Natural killer cell (primary cell): Measurements from ENCODE around the gene RHOG. TPM values are rescaled to one million over a fixed set of nuclear protein-coding genes. Genes with fewer than 3 reads are reported as not detected.

Source experiments
- ATAC-seq, 3 donors: fragments of 150-1000 bp in 2 of 3; fragments of 200-7000 bp in 1 of 3; cut with Tn5 transposase; 1 replicate in 1 of 3; 2 replicates in 2 of 3; pipeline ENCODE4 v1.10.0; 2021; ENCODE audit warnings: mild to moderate bottlenecking in 2 of 3, moderate library complexity in 2 of 3
- DNase-seq, 2 donors: peaks; one replicate each; pipeline versions ENCODE4 v3.0.0 to v3.0.0-alpha.2; 2013 to 2021; ENCODE audit warnings: mixed read lengths in 1 of 2
- H3K27ac ChIP-seq: one replicate; pipeline ENCODE4 v1.5.1; 2013; ENCODE audit warnings: mild to moderate bottlenecking, low read length
- H3K27me3 ChIP-seq: one replicate; pipeline ENCODE4 v1.6.1; 2013; ENCODE audit warnings: low read length; ENCODE audit not compliant: control insufficient read depth, insufficient read depth
- H3K36me3 ChIP-seq: one replicate; pipeline ENCODE4 v1.6.1; 2013; ENCODE audit warnings: low read length; ENCODE audit not compliant: control insufficient read depth, insufficient read depth
- H3K4me1 ChIP-seq: one replicate; pipeline ENCODE4 v1.6.1; 2013; ENCODE audit warnings: low read length; ENCODE audit not compliant: control insufficient read depth, insufficient read depth
- H3K4me3 ChIP-seq: one replicate; pipeline ENCODE4 v1.5.1; 2013; ENCODE audit warnings: low read length
- H3K9me3 ChIP-seq: one replicate; pipeline ENCODE4 v1.6.1; 2013; ENCODE audit warnings: low read length; ENCODE audit not compliant: control insufficient read depth, insufficient read depth
- H3K27ac Mint-ChIP-seq, 2 donors: one replicate each; pipeline ENCODE4 v1.8.0; 2022; ENCODE audit warnings: mild to moderate bottlenecking in 2 of 2, mixed read lengths in 2 of 2, moderate library complexity in 1 of 2
- H3K27me3 Mint-ChIP-seq, 2 donors: one replicate each; pipeline ENCODE4 v1.8.0; 2022; ENCODE audit warnings: low read depth in 2 of 2, mixed read lengths in 2 of 2
- H3K36me3 Mint-ChIP-seq: one replicate; pipeline ENCODE4 v1.8.0; 2022; ENCODE audit warnings: mixed read lengths
- H3K4me1 Mint-ChIP-seq, 2 donors: one replicate each; pipeline ENCODE4 v1.8.0; 2022; ENCODE audit warnings: mixed read lengths in 2 of 2
- H3K4me3 Mint-ChIP-seq: one replicate; pipeline ENCODE4 v1.8.0; 2022; ENCODE audit warnings: mild to moderate bottlenecking, moderate library complexity, mixed read lengths
- H3K9me3 Mint-ChIP-seq, 2 donors: one replicate each; pipeline ENCODE4 v1.8.0; 2022; ENCODE audit warnings: mixed read lengths in 2 of 2
- WGBS: methylation state at CpG from one replicate; pipeline ENCODE4 v1.1.7; 2013; ENCODE audit warnings: missing lambda C conversion rate; ENCODE audit not compliant: insufficient coverage; 5-methylcytosine and 5-hydroxymethylcytosine counted together
- intact Hi-C: fragments of 100-400 bp; cut with micrococcal nuclease; formaldehyde crosslinking; loops from one replicate; pipeline ENCODE4 v1.14.2; 2022
- total RNA-seq, 4 donors: library from RNA; stranded (reverse); fragments of 120-200 nt in 1 of 4; gene quantifications; one replicate each; pipeline versions ENCODE4 v1.2.3 to v1.2.4, GENCODE V29; 2013 to 2022
- TF ChIP-seq, protein P1 (sequence below): fragments of 200-600 bp; IDR thresholded peaks from one replicate; pipeline ENCODE4 v1.8.0; 2022; ENCODE audit warnings: antibody characterized with exemption

The RHOG gene
- total RNA-seq, 3 donors from 2014 or later (not counting 1 experiment from before 2014, with no cell fraction given): 114 to 145 (median 137) TPM

DNA sequence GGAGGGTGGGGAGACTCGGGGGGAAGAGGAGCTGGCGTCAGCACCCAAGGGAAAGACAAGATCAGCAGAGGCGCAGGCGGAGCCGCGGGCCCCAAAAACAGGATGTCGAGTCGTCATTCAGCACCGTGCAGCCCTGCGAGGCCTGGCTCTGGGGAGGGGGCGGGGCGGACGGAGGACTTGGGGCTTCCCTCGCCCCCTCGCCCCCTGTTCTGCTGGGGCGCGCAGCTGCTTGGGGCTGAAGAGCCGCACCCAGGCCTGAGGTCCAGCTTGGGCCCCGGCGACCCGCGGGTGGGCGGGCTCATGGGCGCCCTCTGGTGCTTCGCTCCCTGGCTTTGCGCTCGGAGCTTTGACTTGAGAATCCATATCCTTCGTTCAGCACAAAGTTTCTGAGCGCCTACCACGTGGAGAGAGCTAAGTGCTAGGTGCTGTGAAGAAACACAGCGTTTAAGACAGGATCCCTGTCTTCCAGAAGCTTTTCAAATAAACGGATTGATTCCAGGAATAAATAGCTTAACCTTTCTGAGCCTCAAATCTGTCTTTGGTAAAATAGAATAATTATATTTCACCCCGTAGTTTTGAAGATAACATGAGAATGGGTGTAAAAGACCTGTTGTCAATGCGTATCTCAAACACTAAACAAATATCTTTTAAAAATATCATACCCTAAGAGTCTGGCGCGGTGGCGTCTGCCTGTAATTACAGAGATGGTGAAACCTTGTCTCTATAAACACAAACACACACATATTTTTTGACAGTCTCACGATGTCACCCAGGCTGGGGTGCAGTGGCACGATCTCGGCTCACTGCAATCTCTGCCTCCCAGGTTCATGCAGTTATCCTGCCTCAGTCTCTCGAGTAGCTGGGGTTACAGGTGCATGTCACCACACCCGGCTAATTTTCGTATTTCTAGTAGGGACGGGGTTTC, 929 bp upstream of the RHOG start:
- no peaks in the 10 kb centered on the region for H3K9me3 Mint-ChIP-seq
- peak overlapping the region; percentile 97 for H3K27ac ChIP-seq
- TF ChIP-seq, protein P1, sequence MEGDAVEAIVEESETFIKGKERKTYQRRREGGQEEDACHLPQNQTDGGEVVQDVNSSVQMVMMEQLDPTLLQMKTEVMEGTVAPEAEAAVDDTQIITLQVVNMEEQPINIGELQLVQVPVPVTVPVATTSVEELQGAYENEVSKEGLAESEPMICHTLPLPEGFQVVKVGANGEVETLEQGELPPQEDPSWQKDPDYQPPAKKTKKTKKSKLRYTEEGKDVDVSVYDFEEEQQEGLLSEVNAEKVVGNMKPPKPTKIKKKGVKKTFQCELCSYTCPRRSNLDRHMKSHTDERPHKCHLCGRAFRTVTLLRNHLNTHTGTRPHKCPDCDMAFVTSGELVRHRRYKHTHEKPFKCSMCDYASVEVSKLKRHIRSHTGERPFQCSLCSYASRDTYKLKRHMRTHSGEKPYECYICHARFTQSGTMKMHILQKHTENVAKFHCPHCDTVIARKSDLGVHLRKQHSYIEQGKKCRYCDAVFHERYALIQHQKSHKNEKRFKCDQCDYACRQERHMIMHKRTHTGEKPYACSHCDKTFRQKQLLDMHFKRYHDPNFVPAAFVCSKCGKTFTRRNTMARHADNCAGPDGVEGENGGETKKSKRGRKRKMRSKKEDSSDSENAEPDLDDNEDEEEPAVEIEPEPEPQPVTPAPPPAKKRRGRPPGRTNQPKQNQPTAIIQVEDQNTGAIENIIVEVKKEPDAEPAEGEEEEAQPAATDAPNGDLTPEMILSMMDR: peak; percentile 77
- peak overlapping the region; percentile 90 to 95 for H3K27ac Mint-ChIP-seq
- peak overlapping the region; percentile 38 for H3K4me3 ChIP-seq
- peak; percentile 89 to 97 for DNase-seq
- intact Hi-C loops: loop anchor here (1.0 to 2.0 kb wide), 3 partner anchors 13 to 44 kb away; partner anchors contain the start of gene NUP98
- H3K4me1 ChIP-seq: peaks cover 43% of the 10 kb centered on the region
- H3K4me1 Mint-ChIP-seq: peaks cover 31 to 38% of the 10 kb centered on the region in 2 donors
- H3K9me3 ChIP-seq: no peaks in the 10 kb centered on the region
- no peaks in the 10 kb centered on the region for H3K27me3 ChIP-seq
- no peaks in the 10 kb centered on the region for H3K27me3 Mint-ChIP-seq
- H3K4me3 Mint-ChIP-seq: peak overlapping the region; percentile 90
- whole genome bisulfite sequencing: 19% methylated on average over 43 of the region's 44 CpGs
- no peaks in the 10 kb centered on the region for H3K36me3 Mint-ChIP-seq
- ATAC-seq: peak in 1 of 3 donors; percentile 86
- H3K36me3 ChIP-seq: no peaks in the 10 kb centered on the region

DNA sequence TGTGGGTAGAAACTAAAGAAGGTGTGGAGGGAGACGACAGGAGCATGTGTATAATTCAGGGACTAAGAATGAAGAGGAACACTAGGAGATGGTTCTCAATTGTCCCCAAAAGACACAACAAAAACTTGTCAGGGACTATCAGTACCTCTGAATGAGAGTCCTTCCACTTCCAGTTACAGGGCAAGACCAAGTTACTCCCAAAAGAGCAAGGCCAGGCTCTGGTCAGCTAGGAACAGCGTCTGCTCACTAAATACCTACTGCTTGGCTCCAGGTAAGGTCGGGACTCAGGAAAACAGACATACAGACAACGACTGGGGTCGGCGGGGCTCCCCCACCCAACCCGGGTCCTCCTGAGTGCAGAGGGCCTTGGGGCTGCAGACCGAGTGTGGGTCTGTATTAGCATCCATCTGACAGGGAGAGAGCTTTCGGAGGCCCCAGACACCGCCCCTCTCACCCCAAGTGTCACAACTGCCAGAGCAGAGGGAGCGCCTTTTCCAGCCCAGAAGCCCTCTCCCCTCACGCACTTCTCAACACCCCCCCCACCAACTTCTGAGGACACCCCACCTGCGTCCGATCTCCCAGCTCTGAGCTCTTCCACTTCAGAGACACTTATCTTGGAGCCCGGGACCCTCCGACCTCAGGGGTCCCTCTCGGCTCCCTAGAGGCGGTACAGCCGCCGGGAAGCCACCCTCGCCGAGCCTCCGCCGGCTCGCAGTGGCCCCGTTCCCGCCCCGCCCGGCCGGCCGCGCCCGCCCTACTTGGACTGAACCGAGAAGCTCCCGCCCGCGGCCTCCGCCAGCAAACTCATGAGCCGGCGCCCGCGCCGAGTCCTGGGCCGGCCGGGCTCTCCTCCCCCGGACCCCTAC, 522 bp downstream of the RHOG start:
- WGBS: under 1% methylated on average over 46 of the region's 46 CpGs
- Histone ChIP-seq H3K27ac (peak overlapping the region; percentile 84), H3K9me3 (no peaks in the 10 kb centered on the region), H3K27me3 (no peaks in the 10 kb centered on the region), H3K36me3 (no peaks in the 10 kb centered on the region), H3K4me1 (peaks cover 58% of the 10 kb centered on the region), H3K4me3 (peak overlapping the region; percentile 77)
- no peak for ATAC-seq
- intact Hi-C loops: loop anchor here (2.0 kb wide), 1 partner anchor 15 kb away; no protein-coding TSS in a partner anchor
- peak overlapping the region; percentile 90 to 95 for H3K27ac Mint-ChIP-seq
- no peaks in the 10 kb centered on the region for H3K27me3 Mint-ChIP-seq
- H3K9me3 Mint-ChIP-seq: no peaks in the 10 kb centered on the region
- TF ChIP-seq, protein P1: no peak
- H3K36me3 Mint-ChIP-seq: no peaks in the 10 kb centered on the region
- DNase-seq: peak; percentile 42 to 65
- peaks cover 38 to 51% of the 10 kb centered on the region in 2 donors for H3K4me1 Mint-ChIP-seq
- peak overlapping the region; percentile 90 for H3K4me3 Mint-ChIP-seq

DNA sequence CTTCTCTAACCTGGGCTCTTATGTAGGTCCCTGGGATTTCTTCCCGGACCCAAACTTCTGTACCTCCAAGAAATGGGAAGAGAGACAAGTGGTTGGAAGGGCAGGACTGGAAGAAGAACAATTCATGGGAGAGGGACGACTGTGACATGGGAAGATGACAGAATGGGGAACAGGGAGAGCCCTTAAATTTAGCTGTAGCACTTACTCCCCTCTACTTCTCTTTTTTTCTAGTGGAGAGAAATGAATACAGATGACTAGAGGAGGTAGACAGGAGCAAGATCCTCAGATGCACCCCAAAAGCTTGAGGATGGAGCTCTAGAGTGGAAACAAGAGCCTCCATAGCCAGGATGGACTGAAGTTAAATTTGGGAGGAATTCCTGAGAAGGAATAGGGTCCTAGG, 2.3 kb downstream of the RHOG start:
- no peaks in the 10 kb centered on the region for H3K36me3 Mint-ChIP-seq
- DNase-seq (no peak), ATAC-seq (no peak)
- peak overlapping the region; percentile 77 for H3K4me3 ChIP-seq
- peaks cover 56 to 69% of the 10 kb centered on the region in 2 donors for H3K4me1 Mint-ChIP-seq
- intact Hi-C loops: loop anchor here (5.0 kb wide), 2 partner anchors 51 to 109 kb away; no protein-coding TSS in a partner anchor
- WGBS: 60% methylated on average over 1 of the region's 2 CpGs
- H3K27me3 ChIP-seq: no peaks in the 10 kb centered on the region
- H3K9me3 Mint-ChIP-seq: no peaks in the 10 kb centered on the region
- H3K4me1 ChIP-seq: peaks cover 75% of the 10 kb centered on the region
- H3K4me3 Mint-ChIP-seq: peak overlapping the region; percentile 90
- peak overlapping the region; percentile 84 for H3K27ac ChIP-seq
- H3K27me3 Mint-ChIP-seq: no peaks in the 10 kb centered on the region
- peak overlapping the region; percentile 90 to 95 for H3K27ac Mint-ChIP-seq
- H3K9me3 ChIP-seq: no peaks in the 10 kb centered on the region
- TF ChIP-seq, protein P1: no peak
- H3K36me3 ChIP-seq: no peaks in the 10 kb centered on the region
